Left ventricle myocardium inferior (tissue), 1 donor: ENCODE results near the gene NR3C2. TPM values are rescaled to one million over a fixed set of nuclear protein-coding genes. Genes with fewer than 3 reads are reported as not detected.

Experiments
- DNase-seq: peaks from one replicate; pipeline ENCODE4 v3.0.0-alpha.2; 2020
- H3K27ac ChIP-seq: fragments of 200-600 bp; replicated peaks from 2 replicates; pipeline ENCODE4 v1.8.0; 2021
- H3K27me3 ChIP-seq: fragments of 200-600 bp; 2 replicates; pipeline ENCODE4 v1.8.0; 2021; ENCODE audit warnings: low read depth
- H3K36me3 ChIP-seq: fragments of 200-600 bp; 2 replicates; pipeline ENCODE4 v1.8.0; 2021
- H3K4me1 ChIP-seq: fragments of 200-600 bp; 2 replicates; pipeline ENCODE4 v1.8.0; 2021
- H3K4me3 ChIP-seq: fragments of 200-600 bp; 2 replicates; pipeline ENCODE4 v1.8.0; 2021; ENCODE audit warnings: mild to moderate bottlenecking, moderate library complexity
- H3K9me3 ChIP-seq: fragments of 200-600 bp; replicated peaks from 2 replicates; pipeline ENCODE4 v1.8.0; 2021
- CTCF ChIP-seq: fragments of 200-600 bp; IDR thresholded peaks from 2 replicates; pipeline ENCODE4 v1.8.0; 2021; ENCODE audit warnings: antibody characterized with exemption, mild to moderate bottlenecking, borderline replicate concordance
- intact Hi-C: fragments of 100-400 bp; cut with micrococcal nuclease; formaldehyde crosslinking; loops from one replicate; pipeline ENCODE4 v1.11.0; 2022
- total RNA-seq: library from RNA; stranded (reverse); fragmentation: NEBNext Ultra II Directional; extraction: Animal tissue kit (Norgen Biotek cat#: 25700); gene quantifications from one replicate; pipeline ENCODE4 v1.2.1, GENCODE V29; 2021
- donor health status: DM: no; HTN: yes; CAD: no; lungs with severe emphysema.

NR3C2 gene
- total RNA-seq, 1 donor from 2014 or later = 23.9 TPM

DNA sequence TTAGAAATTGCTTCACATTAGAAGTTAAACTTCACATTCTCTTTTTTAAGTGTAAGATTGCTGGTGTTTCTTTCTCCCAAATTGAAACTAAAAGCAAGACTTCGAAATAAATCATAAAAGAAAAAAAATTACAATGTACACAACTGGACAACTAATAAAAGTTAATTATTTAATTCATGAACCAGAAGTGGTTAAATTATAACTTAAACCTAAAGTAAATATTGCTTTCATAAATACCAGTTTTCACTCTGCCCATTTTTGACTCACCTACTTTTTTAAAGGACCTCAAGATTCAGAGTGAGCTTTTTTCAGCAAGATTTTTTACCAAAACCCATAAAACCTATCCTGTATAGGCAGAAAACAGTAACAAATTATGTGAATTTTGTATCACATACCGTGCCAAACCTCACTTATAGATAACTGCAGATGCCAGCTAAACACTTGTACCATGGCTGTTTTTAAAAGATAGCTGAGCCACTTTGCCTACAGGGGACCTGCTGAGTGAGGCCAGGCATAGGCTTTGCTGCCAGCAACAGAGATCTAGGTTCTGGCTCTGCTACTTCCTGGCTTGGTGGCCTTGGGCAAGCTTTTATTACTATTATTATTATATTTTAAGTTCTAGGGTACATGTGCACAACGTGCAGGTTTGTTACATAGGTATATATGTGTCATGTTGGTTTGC lies 259.8 kb downstream of the NR3C2 start:
- H3K4me3 ChIP-seq = no peak overlapping the region
- H3K36me3 ChIP-seq = no peaks in the 10 kb centered on the region
- peaks cover 5% of the 10 kb centered on the region for H3K9me3 ChIP-seq
- intact Hi-C loops = no loop called here
- TF ChIP-seq CTCF = no peak
- no peaks in the 10 kb centered on the region for H3K27me3 ChIP-seq
- H3K4me1 ChIP-seq = peaks cover 22% of the 10 kb centered on the region
- no peak for DNase-seq
- no peak overlapping the region for H3K27ac ChIP-seq

DNA sequence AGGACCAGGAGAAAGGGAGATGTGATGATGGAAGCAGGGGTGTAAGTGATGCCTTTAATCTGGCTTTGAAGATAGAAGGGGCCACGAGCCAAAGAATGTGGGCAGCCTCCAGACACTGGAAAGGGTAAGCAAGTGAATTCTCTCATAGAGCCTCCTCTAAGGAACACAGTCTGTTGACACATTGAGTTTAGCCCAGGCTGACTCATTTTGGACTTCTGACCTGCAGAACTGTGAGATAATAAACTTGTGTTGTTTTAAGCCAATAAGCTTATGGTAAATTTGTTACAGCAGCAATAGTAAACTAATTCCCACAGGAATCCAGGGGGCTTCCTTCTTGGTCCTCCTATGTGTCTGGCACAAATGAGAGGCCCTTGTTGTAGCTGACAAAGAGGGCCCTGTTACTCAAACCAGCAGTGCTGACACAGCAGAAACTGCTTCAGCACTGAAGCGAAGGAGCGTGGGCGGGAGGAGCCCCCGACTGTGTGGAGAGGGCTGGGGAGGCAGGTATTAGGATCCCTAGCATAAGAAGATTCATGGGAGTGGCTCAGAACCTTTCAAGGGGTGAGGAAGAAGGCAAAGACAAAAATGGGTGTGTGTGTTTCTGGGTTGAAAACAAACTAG lies 268.7 kb downstream of the NR3C2 start:
- TF ChIP-seq CTCF = no peak
- H3K27ac ChIP-seq = no peak overlapping the region
- intact Hi-C loops = no loop called here
- H3K27me3 ChIP-seq = no peaks in the 10 kb centered on the region
- no peaks in the 10 kb centered on the region for H3K36me3 ChIP-seq
- H3K4me3 ChIP-seq = no peak overlapping the region
- peaks cover 10% of the 10 kb centered on the region for H3K9me3 ChIP-seq
- peaks cover 3% of the 10 kb centered on the region for H3K4me1 ChIP-seq
- no peak for DNase-seq

DNA sequence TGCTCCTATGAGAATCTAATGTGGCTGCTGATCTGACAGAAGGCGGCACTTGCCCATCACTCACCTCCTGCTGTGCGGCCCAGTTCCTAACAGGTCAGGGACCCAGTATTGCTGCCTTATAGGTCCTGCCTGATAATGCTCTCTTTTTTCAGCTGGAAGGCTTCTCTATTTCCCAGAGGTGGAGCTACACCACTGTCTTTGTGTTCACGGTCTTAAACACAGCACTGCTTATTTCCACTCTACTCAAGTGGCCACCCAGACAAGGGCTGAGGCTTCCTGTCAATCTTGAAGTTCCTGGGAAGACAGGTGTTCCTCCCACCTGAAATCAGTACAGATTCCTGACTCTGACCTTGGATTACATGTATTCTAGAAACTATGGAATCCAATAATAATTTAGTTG lies 270.6 kb downstream of the NR3C2 start:
- Histone ChIP-seq H3K9me3 (peaks cover 10% of the 10 kb centered on the region), H3K27ac (no peak overlapping the region), H3K4me1 (peaks cover 10% of the 10 kb centered on the region), H3K27me3 (no peaks in the 10 kb centered on the region), H3K4me3 (no peak overlapping the region), H3K36me3 (no peaks in the 10 kb centered on the region)
- intact Hi-C loops = no loop called here
- TF ChIP-seq CTCF = no peak
- no peak for DNase-seq

DNA sequence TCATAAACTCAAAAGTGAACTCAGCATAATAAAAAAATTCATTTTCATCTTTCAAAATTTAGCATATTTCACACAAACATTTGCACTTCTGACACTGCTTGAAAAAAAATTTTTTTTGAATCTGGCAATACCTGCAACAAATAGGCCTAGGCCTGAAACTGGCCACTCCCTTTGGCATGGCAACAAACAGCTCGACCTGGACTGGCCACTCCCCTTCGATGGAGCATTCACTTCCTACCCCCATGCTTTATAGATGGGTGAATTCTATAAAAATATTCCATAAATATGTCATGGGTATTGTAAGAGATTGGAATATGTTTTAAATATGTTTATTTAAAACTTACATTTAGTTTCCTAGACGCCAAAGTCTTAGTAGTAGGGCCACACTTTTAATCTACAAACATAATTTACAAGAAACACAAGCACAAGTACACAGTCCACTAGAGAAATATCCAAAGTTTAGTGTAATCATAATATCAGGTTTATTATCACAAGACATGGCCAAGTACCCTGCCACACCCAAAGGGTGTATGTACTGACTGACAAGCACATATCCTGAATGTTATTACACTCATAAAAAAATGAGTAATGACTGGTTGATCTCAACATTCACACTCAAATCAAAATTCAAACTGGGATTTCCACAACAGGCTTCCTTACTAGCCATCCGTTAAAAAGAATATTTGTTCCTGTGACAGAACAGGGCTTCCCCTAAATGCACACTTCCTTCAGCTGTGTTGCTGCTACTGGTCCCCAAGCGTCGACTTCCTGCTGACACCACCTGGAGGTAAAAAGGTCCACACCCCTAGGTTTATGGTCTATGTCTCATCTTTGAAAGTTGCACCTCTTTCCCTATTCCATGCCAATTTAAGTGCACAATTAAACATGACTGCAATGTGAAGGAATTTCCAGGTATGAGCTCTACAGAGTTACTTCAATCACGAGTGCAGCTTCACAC lies 271.5 kb downstream of the NR3C2 start:
- no peak overlapping the region for H3K27ac ChIP-seq
- peaks cover 19% of the 10 kb centered on the region for H3K4me1 ChIP-seq
- TF ChIP-seq CTCF = no peak
- DNase-seq = no peak
- intact Hi-C loops = no loop called here
- H3K4me3 ChIP-seq = no peak overlapping the region
- H3K27me3 ChIP-seq = no peaks in the 10 kb centered on the region
- H3K9me3 ChIP-seq = peaks cover 10% of the 10 kb centered on the region
- H3K36me3 ChIP-seq = no peaks in the 10 kb centered on the region

GRCh38 chr4:148166132-148166591 lies 276.1 kb downstream of the NR3C2 start:
- Histone ChIP-seq H3K4me3 (peak overlapping the region; percentile 35), H3K27me3 (no peaks in the 10 kb centered on the region), H3K27ac (peak overlapping the region; percentile 61), H3K9me3 (no peaks in the 10 kb centered on the region), H3K36me3 (no peaks in the 10 kb centered on the region), H3K4me1 (peaks cover 55% of the 10 kb centered on the region)
- intact Hi-C loops = no loop called here
- DNase-seq = no peak
- no peak for TF ChIP-seq CTCF
